ENCODE measurements around the gene SNRPA1.

The SNRPA1 gene

GRCh38 chr15:101267320-101268104 is 27.5 kb downstream of the SNRPA1 start:
- TF ChIP-seq POLR2A (IDR thresholded peaks at IDR 0.05; ENCODE audit: low read depth, low read length) (no peak), POLR2AphosphoS5 (IDR thresholded peaks at IDR 0.05; ENCODE audit: low read depth, low read length) (no peak), TAF1 (IDR thresholded peaks at IDR 0.05; ENCODE audit: borderline replicate concordance, low read depth, low read length) (no peak)
- no peak for FAIRE-seq
- no peak for DNase-seq (ENCODE audit: insufficient read length)

DNA sequence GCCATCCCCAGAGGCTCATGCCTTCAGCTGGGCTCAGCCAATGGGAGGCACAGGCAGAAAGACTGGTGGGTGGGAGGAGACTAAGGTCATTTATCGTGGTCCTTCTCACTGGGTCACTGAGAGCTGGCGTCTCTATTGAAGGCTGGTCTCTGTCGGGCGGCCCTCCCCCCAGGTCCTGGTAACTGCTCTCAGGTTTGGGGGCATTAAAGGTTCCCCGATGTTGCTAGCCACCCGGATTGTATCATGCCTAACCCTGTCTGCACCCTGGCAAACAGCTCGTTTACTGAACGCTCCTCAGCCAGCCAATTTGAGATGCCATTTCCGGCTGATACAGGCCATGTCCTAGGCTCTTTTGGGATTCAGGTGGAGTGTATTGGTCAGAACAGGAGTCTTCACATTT is 28.3 kb downstream of the SNRPA1 start:
- FAIRE-seq (no peak), DNase-seq (ENCODE audit: insufficient read length) (no peak)
- no peak for TF ChIP-seq POLR2A (IDR thresholded peaks at IDR 0.05; ENCODE audit: low read depth, low read length)
- no peak for TF ChIP-seq TAF1 (IDR thresholded peaks at IDR 0.05; ENCODE audit: borderline replicate concordance, low read depth, low read length)
- TF ChIP-seq POLR2AphosphoS5 (IDR thresholded peaks at IDR 0.05; ENCODE audit: low read depth, low read length) = no peak

- FAIRE-seq (no peak), DNase-seq (ENCODE audit: insufficient read length) (no peak)
- TF ChIP-seq POLR2AphosphoS5 (IDR thresholded peaks at IDR 0.05; ENCODE audit: low read depth, low read length) (no peak), TAF1 (IDR thresholded peaks at IDR 0.05; ENCODE audit: borderline replicate concordance, low read depth, low read length) (no peak), POLR2A (IDR thresholded peaks at IDR 0.05; ENCODE audit: low read depth, low read length) (no peak)
These were observed 29.0 kb downstream of the SNRPA1 start for GRCh38 chr15:101266034-101266433.

DNA sequence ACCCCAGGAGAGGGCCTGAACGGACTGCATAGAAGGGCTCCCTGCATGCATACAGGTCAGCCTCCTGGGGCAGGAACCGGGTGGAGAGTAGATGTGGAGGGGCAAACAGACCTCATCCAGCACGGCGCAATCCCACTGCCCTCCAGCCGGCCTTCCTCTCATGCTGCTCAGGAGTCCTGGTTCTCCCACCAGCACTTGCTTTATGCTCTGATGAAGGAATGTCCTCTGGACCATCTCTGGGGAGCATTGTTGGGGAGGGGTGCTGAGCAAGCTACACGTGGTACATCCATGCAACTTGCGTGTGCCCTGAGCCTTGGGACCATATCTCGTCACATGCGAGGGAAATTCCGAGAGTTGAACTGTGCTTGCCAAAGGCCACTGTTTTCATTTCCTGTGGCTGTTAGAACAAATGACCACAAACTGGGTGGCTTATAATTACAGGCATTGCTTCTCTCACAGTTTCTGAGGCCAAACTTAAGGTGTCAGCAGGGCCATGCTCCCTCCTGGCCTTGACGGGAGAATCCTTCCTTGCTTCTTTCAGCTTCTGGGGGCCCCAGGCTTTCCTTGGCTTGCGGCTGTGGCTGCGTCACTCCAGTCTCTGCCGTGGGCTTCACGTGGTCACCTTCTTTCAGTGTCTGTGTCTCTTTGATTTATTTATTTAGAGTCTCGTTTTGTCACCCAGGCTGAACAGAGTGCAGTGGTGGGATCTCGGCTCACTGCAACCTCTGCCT is 30.0 kb downstream of the SNRPA1 start:
- DNase-seq (ENCODE audit: insufficient read length) (no peak), FAIRE-seq (peak; percentile 92)
- TF ChIP-seq TAF1 (IDR thresholded peaks at IDR 0.05; ENCODE audit: borderline replicate concordance, low read depth, low read length) (no peak), POLR2AphosphoS5 (IDR thresholded peaks at IDR 0.05; ENCODE audit: low read depth, low read length) (peak; percentile 63; the same call in 1 of the 2 replicates), POLR2A (IDR thresholded peaks at IDR 0.05; ENCODE audit: low read depth, low read length) (peak; percentile 53; the same call in 1 of the 2 replicates)

DNA sequence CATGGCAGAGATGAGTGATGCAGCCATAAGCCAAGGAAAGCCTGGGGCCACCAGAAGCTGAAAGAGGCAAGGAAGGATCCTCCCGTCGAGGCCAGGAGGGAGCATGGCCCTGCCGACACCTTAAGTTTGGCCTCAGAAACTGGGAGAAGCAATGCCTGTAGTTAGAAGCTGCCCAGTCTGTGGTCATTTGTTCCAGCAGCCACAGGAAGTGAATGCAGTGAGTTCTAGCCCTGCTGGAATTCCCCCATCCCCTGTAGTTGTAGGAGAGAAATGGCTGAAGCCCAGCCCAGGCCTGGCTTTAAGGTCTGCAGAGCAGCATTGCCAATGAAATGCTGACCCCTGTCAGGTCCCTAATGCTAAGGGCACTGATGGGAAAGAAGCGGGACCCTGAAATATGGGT is 31.0 kb downstream of the SNRPA1 start:
- DNase-seq (ENCODE audit: insufficient read length) (no peak), FAIRE-seq (peak; percentile 50)
- TF ChIP-seq POLR2AphosphoS5 (IDR thresholded peaks at IDR 0.05; ENCODE audit: low read depth, low read length) = no peak; the same call in 1 of the 2 replicates
- 0 out of 2 replicates have a peak, but pooled peaks have one; percentile 29 for TF ChIP-seq POLR2A (IDR thresholded peaks at IDR 0.05; ENCODE audit: low read depth, low read length)
- TF ChIP-seq TAF1 (IDR thresholded peaks at IDR 0.05; ENCODE audit: borderline replicate concordance, low read depth, low read length) = no peak

GRCh38 chr15:101262551-101262950 is 32.5 kb downstream of the SNRPA1 start:
- no peak for TF ChIP-seq POLR2AphosphoS5 (IDR thresholded peaks at IDR 0.05; ENCODE audit: low read depth, low read length)
- TF ChIP-seq TAF1 (IDR thresholded peaks at IDR 0.05; ENCODE audit: borderline replicate concordance, low read depth, low read length) = no peak
- no peak for TF ChIP-seq POLR2A (IDR thresholded peaks at IDR 0.05; ENCODE audit: low read depth, low read length)
- DNase-seq (ENCODE audit: insufficient read length) (no peak), FAIRE-seq (no peak)

DNA sequence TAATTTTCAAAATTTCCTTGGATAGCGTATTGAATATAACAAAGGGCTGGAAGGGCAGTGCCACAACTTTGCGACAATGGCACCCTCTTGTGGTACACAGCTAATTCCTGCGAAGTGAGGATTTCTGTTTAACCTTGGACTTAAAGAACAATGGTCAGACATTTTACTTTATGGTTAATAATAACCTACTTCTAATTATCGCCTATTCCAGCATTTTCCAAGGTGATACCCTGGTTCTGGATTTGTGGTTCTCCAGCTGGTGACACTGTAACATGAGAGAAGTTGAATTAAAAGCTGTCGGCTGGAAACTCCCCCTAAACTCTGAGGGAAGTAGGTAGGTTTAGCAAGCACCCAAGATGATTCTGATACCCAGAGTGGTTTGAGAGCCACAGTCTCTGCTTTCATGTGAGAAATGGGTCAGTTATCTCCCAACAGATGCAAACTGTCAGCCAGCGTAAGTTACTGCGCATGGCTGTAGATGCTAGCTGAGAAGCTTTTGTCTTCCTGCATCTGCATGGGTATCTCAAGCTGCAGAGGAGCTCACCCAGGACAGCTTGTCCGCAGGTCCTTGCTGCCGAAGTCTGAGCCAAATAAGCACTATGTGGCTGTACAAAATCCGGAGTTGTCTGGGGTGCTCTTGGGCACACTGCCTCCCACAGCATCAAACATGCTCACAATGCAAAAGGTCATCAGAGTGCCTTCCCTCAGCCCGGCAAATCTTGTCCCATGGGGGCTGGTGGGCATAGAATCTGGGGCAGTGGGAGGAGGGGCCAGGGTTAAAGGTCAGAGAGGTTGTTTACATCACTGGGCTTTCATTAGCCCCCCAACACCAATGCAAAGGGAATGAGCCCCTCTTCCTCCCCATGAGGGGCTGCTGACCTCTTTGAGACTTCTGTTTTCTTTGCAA is 36.6 kb downstream of the SNRPA1 start:
- FAIRE-seq (peak; percentile 83), DNase-seq (ENCODE audit: insufficient read length) (no peak)
- TF ChIP-seq TAF1 (IDR thresholded peaks at IDR 0.05; ENCODE audit: borderline replicate concordance, low read depth, low read length) (no peak), POLR2A (IDR thresholded peaks at IDR 0.05; ENCODE audit: low read depth, low read length) (no peak), POLR2AphosphoS5 (IDR thresholded peaks at IDR 0.05; ENCODE audit: low read depth, low read length) (no peak)

- DNase-seq (ENCODE audit: insufficient read length) (no peak), FAIRE-seq (no peak)
- TF ChIP-seq POLR2A (IDR thresholded peaks at IDR 0.05; ENCODE audit: low read depth, low read length) = no peak
- TF ChIP-seq TAF1 (IDR thresholded peaks at IDR 0.05; ENCODE audit: borderline replicate concordance, low read depth, low read length) = no peak
- TF ChIP-seq POLR2AphosphoS5 (IDR thresholded peaks at IDR 0.05; ENCODE audit: low read depth, low read length) = no peak
These were observed 38.3 kb downstream of the SNRPA1 start for GRCh38 chr15:101256757-101257156.

DNA sequence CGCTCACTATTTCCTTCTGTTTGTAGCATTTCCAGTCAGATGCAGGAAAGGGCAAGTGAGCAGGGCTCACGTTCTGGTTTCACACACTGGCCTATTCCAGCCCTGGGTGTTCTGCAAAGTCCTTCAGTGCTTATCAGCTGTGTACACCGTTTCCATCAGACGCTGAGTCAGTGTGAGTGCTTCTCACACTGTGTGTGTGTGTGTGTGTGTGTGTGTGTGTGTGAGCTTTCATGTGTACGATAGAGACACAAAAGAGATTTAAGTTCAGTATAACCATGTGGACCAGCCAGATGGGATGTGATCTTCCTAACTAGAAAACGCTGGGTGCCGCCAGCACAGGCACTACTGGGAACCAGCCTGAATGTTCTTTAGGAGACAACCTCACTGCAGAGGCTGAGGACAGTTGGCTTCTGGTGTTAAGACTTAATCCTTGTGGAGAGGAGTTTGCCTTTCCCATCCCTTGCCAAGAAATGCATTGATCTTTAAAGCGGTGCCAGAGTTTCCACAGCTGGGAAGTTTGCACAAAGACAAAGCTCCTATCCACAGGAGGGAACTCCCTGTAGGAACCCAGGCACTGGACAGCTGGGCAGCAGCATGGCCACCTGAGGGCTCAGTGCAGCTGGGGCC is 39.3 kb downstream of the SNRPA1 start:
- no peak for TF ChIP-seq POLR2A (IDR thresholded peaks at IDR 0.05; ENCODE audit: low read depth, low read length)
- DNase-seq (ENCODE audit: insufficient read length) (no peak), FAIRE-seq (no peak)

- DNase-seq (ENCODE audit: insufficient read length) (no peak), FAIRE-seq (no peak)
- no peak for TF ChIP-seq POLR2A (IDR thresholded peaks at IDR 0.05; ENCODE audit: low read depth, low read length)
These were observed 40.0 kb downstream of the SNRPA1 start for GRCh38 chr15:101255051-101255395.
